ENCODE results near the gene ZHX3. TPM values are rescaled to one million over a fixed set of nuclear protein-coding genes. Genes with fewer than 3 reads are reported as not detected.

The ZHX3 gene
- total RNA-seq, 4 donors from 2014 or later: 47.1 to 58.6 (median 50.7) TPM

GRCh38 chr20:41167481-41168253 lies 149.9 kb downstream of the ZHX3 start:
- H3K36me3 ChIP-seq: peaks cover 2 to 97% (median 45%) of the 10 kb centered on the region in 3 donors
- peaks cover 0 to 12% (median 3%) of the 10 kb centered on the region in 4 donors for H3K4me1 ChIP-seq
- WGBS, 2 donors: 82 to 85% methylated on average over 11 of the region's 11 CpGs
- TF ChIP-seq EP300 (IDR thresholded peaks at IDR 0.05) (no peak), POLR2A (IDR thresholded peaks at IDR 0.05) (no peak), CTCF (IDR thresholded peaks at IDR 0.05) (no peak)
- no peak for DNase-seq (ENCODE audit: low spot score in 2 of 2)
- no peaks in the 10 kb centered on the region for H3K27me3 ChIP-seq
- no peaks in the 10 kb centered on the region for H3K9me3 ChIP-seq
- peak overlapping the region in 2 of 4 donors; percentile 22 to 50 for H3K27ac ChIP-seq
- H3K4me3 ChIP-seq: no peak overlapping the region

GRCh38 chr20:41167118-41167470 lies 150.4 kb downstream of the ZHX3 start:
- Histone ChIP-seq H3K27me3 (no peaks in the 10 kb centered on the region), H3K27ac (peak overlapping the region in 1 of 4 donors; percentile 22), H3K4me1 (peaks cover 0 to 6% (median 1%) of the 10 kb centered on the region in 4 donors), H3K4me3 (no peak overlapping the region), H3K9me3 (no peaks in the 10 kb centered on the region), H3K36me3 (peaks cover 2 to 96% (median 51%) of the 10 kb centered on the region in 3 donors)
- no peak for DNase-seq (ENCODE audit: low spot score in 2 of 2)
- TF ChIP-seq EP300 (IDR thresholded peaks at IDR 0.05): no peak
- no peak for TF ChIP-seq CTCF (IDR thresholded peaks at IDR 0.05)
- TF ChIP-seq POLR2A (IDR thresholded peaks at IDR 0.05): no peak
- WGBS, 2 donors: 90 to 94% methylated on average over 3 of the region's 3 CpGs

GRCh38 chr20:41166201-41167117 lies 151.1 kb downstream of the ZHX3 start:
- no peak overlapping the region for H3K4me3 ChIP-seq
- no peaks in the 10 kb centered on the region for H3K9me3 ChIP-seq
- no peaks in the 10 kb centered on the region for H3K27me3 ChIP-seq
- no peak for DNase-seq (ENCODE audit: low spot score in 2 of 2)
- H3K27ac ChIP-seq: peak overlapping the region in 1 of 4 donors; percentile 22
- 88 to 95% methylated on average over 23 to 27 of the region's 27 CpGs for WGBS, 2 donors
- TF ChIP-seq POLR2A (IDR thresholded peaks at IDR 0.05) (no peak), EP300 (IDR thresholded peaks at IDR 0.05) (no peak), CTCF (IDR thresholded peaks at IDR 0.05) (no peak)
- peaks cover 2 to 91% (median 51%) of the 10 kb centered on the region in 3 donors for H3K36me3 ChIP-seq
- peaks cover 0 to 5% (median 2%) of the 10 kb centered on the region in 4 donors for H3K4me1 ChIP-seq

GRCh38 chr20:41165001-41165882 lies 152.3 kb downstream of the ZHX3 start:
- H3K36me3 ChIP-seq: peaks cover 2 to 92% (median 51%) of the 10 kb centered on the region in 3 donors
- no peaks in the 10 kb centered on the region for H3K27me3 ChIP-seq
- no peak overlapping the region for H3K27ac ChIP-seq
- H3K4me3 ChIP-seq: no peak overlapping the region
- H3K9me3 ChIP-seq: no peaks in the 10 kb centered on the region
- no peak for TF ChIP-seq POLR2A (IDR thresholded peaks at IDR 0.05)
- no peak for TF ChIP-seq CTCF (IDR thresholded peaks at IDR 0.05)
- no peak for TF ChIP-seq EP300 (IDR thresholded peaks at IDR 0.05)
- peaks cover 0 to 16% (median 2%) of the 10 kb centered on the region in 4 donors for H3K4me1 ChIP-seq
- WGBS, 2 donors: 86 to 91% methylated on average over 22 to 24 of the region's 24 CpGs
- no peak for DNase-seq (ENCODE audit: low spot score in 2 of 2)
